Right atrium auricular region (tissue), 2 donors: ENCODE data around the gene TRHDE. TPM values are rescaled to one million over a fixed set of nuclear protein-coding genes. Genes with fewer than 3 reads are reported as not detected.

ENCODE experiments used
- DNase-seq: peaks from one replicate; pipeline ENCODE4 v3.0.0-alpha.2; 2019; ENCODE audit warnings: low spot score
- H3K27ac ChIP-seq, 2 donors: fragments of 200-600 bp; sonication (generic); 1 replicate in 1 of 2; 2 replicates in 1 of 2; pipeline ENCODE4 v1.5.1; 2016 to 2019
- H3K27me3 ChIP-seq, 2 donors: fragments of 200-600 bp; sonication (generic); one replicate each; pipeline versions ENCODE4 v1.5.1 to v1.6.0; 2017 to 2019
- H3K36me3 ChIP-seq: fragments of 200-600 bp; sonication (generic); one replicate; pipeline ENCODE4 v1.5.1; 2016
- H3K4me1 ChIP-seq, 2 donors: fragments of 200-600 bp; sonication (generic); one replicate each; pipeline versions ENCODE4 v1.5.1 to v1.6.0; 2017 to 2019
- H3K4me3 ChIP-seq, 2 donors: fragments of 200-600 bp; sonication (generic); 1 replicate in 1 of 2; 2 replicates in 1 of 2; pipeline ENCODE4 v1.5.1; 2017 to 2019; ENCODE audit warnings: mild to moderate bottlenecking in 1 of 2, moderate library complexity in 1 of 2
- H3K9me3 ChIP-seq, 2 donors: fragments of 200-600 bp; sonication (generic); one replicate each; pipeline ENCODE4 v1.5.1; 2019
- CTCF ChIP-seq, 2 donors: fragments of 200-600 bp; sonication (generic); IDR thresholded peaks; one replicate each; pipeline ENCODE4 v1.5.1; 2019; ENCODE audit warnings: antibody characterized with exemption in 2 of 2
- total RNA-seq, 2 donors: library from RNA; depleted of rRNA; stranded (reverse); fragments of >200 nt; gene quantifications; one replicate each; pipeline ENCODE4 v1.1.0, GENCODE V29; 2016

TRHDE gene
- total RNA-seq, 2 donors from 2014 or later = 0.37 to 3.4 TPM

GRCh38 chr12:72365151-72365550, 93.0 kb downstream of the TRHDE start:
- TF ChIP-seq CTCF (IDR thresholded peaks at IDR 0.05) = no peak
- H3K27me3 ChIP-seq = no peaks in the 10 kb centered on the region

DNA sequence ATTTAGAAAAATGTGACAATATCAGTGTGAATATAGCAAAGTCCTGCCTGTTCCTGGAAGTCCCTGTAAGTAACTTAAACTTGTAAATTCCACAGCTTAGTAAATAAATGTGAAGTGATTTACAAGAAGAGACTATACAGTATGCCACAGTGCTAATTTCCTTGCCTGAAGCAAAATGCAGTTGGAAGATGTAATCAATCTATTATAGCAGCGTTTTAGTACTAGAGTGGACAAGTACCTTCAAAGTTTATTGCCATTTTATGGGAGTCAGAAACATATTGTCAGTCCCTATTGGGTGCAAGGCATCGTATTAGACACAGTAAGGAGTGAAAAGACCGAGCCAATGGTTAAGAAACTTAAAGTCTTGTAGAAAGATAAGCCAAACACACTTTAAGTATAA, 94.1 kb downstream of the TRHDE start:
- no peaks in the 10 kb centered on the region for H3K4me1 ChIP-seq
- TF ChIP-seq CTCF (IDR thresholded peaks at IDR 0.05) = no peak
- H3K27ac ChIP-seq = no peak overlapping the region
- no peaks in the 10 kb centered on the region for H3K36me3 ChIP-seq
- DNase-seq = no peak
- H3K27me3 ChIP-seq = no peaks in the 10 kb centered on the region
- H3K9me3 ChIP-seq = no peaks in the 10 kb centered on the region
- H3K4me3 ChIP-seq = no peak overlapping the region

More at GRCh38 chr12:72365151-72365550, 93.0 kb downstream of the TRHDE start:
- no peak for DNase-seq
- no peak overlapping the region for H3K4me3 ChIP-seq
- no peaks in the 10 kb centered on the region for H3K36me3 ChIP-seq
- no peaks in the 10 kb centered on the region for H3K4me1 ChIP-seq
- no peak overlapping the region for H3K27ac ChIP-seq
- H3K9me3 ChIP-seq = no peaks in the 10 kb centered on the region

DNA sequence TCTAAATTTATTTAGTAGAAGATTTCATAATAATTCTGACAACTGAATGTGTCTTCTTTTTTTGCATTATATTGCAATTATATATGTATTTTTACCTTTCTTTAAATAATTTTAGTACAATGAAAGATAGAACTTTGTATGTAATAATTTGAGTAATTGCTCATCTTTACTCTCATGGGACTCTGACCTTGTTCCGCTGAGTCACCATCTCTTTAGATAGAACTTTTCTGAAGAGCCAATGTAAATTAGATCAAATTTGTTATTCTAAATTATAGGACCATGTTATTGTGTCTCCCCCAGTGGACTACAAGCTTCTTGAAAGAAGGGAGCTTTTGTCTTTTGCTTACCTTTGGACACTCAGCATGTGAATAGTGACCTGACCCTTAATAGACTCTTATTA, 96.1 kb downstream of the TRHDE start:
- TF ChIP-seq CTCF (IDR thresholded peaks at IDR 0.05) = no peak
- Histone ChIP-seq H3K4me3 (no peak overlapping the region), H3K4me1 (no peaks in the 10 kb centered on the region), H3K27me3 (no peaks in the 10 kb centered on the region), H3K9me3 (no peaks in the 10 kb centered on the region), H3K36me3 (no peaks in the 10 kb centered on the region), H3K27ac (no peak overlapping the region)
- DNase-seq = no peak

- DNase-seq = no peak
- Histone ChIP-seq H3K27ac (no peak overlapping the region), H3K4me1 (no peaks in the 10 kb centered on the region), H3K4me3 (no peak overlapping the region), H3K9me3 (no peaks in the 10 kb centered on the region), H3K27me3 (no peaks in the 10 kb centered on the region), H3K36me3 (no peaks in the 10 kb centered on the region)
- no peak for TF ChIP-seq CTCF (IDR thresholded peaks at IDR 0.05)
These were observed 96.7 kb downstream of the TRHDE start for GRCh38 chr12:72368719-72369422.

- Histone ChIP-seq H3K9me3 (no peaks in the 10 kb centered on the region), H3K36me3 (no peaks in the 10 kb centered on the region), H3K4me3 (no peak overlapping the region), H3K27ac (no peak overlapping the region), H3K4me1 (no peaks in the 10 kb centered on the region), H3K27me3 (no peaks in the 10 kb centered on the region)
- TF ChIP-seq CTCF (IDR thresholded peaks at IDR 0.05) = no peak
- DNase-seq = no peak
These were observed 97.3 kb downstream of the TRHDE start for GRCh38 chr12:72369423-72369959.

DNA sequence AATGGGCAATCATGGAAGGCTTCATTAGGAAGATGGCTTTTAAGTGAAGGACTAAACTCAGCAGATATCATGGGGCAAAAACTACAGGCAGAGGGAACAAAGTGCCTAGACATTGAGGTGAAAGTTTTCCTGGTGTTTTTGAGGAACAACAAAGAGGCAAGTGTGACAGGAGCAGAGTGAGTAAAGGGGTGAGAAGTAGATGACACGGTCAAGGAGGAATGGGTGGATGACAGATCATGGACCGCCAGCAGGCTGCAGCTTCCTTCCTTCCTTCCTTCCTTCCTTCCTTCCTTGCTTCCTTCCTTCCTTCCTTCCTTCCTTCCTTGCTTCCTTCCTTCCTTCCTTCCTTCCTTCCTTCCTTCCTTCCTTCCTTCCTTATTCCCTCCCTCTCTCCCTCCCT, 108.3 kb downstream of the TRHDE start:
- Histone ChIP-seq H3K36me3 (no peaks in the 10 kb centered on the region), H3K27ac (no peak overlapping the region), H3K27me3 (no peaks in the 10 kb centered on the region), H3K4me3 (no peak overlapping the region), H3K4me1 (no peaks in the 10 kb centered on the region), H3K9me3 (no peaks in the 10 kb centered on the region)
- DNase-seq = no peak
- TF ChIP-seq CTCF (IDR thresholded peaks at IDR 0.05) = no peak
